Epithelial cell of prostate (primary cell): ENCODE results near the gene IL13.
A peak's percentile ranks its signal among the peaks of the same experiment; 100 is the strongest.
"Not testable (repeated sequence)": the region's sequence is repeated elsewhere in the genome, so short reads cannot be mapped to it uniquely, and the experiment has no call there.

Experiments used
- DNase-seq: peaks from one replicate; pipeline ENCODE4 v3.0.0-alpha.2; 2011; ENCODE audit warnings: low read depth, low spot score
- H3K27ac ChIP-seq: fragments of 450-650 bp; 2 replicates; pipeline ENCODE4 v1.5.1; 2017; ENCODE audit warnings: mild to moderate bottlenecking

Gene IL13

GRCh38 chr5:132687995-132688394, 30.0 kb downstream of the IL13 start:
- H3K27ac ChIP-seq, result no peak overlapping the region
- DNase-seq, result no peak

DNA sequence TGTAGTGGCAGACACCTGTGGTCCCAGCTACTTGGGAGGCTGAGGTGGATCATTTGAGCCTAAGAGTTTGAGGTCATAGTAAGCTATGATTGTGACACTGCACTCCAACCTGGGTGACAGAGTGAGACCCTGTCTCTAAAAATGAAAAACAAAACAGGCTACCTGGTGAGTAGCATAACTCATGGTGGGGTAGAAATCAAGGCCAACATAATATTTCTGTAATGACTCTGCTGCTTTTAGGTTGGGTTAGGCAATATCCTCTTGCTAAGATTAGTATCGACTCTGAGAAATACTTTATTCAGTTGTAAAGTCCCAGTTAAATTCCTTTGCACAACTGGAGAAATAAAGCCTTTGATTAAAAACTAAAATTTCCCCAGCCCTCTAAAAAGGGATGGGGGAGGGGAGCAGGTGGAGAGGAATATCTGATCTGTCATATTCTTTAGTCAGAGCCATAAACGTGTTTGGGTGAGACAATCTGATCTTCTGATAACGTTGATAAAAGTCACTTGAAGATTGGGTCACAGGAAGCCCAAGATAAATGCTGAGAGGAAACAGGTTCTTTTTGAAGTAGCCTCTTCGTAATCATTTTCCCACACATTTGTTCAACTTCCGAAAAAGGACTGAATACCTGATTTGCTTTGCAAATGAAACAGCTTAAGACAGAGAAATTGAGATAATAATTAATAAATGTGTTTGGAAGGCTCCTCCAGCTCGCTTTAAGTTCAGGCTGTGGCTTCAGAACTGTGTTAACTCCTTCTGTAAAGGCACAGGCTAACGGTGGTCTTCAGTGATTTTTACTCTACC, 30.8 kb downstream of the IL13 start:
- H3K27ac ChIP-seq, result no peak overlapping the region
- DNase-seq, result no peak

DNA sequence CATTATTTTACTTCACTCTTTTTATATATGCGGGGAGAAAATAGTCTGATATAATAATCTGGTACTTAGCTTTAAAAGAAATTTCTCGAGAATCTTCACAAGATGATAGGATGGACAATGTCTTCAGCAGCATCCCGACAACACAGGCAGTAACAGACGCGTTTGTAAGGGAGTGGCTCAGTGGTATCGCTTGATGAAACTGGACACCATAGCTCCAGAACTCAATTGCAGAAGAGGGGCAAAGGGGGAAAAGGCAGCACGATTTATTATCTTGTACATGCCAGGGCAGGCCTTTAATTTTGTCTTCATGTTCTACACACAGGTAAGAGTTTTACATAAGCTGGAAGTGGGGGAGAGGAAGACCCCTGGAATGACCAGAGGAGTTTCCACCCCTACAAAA, 31.5 kb downstream of the IL13 start:
- no peak overlapping the region for H3K27ac ChIP-seq
- DNase-seq, result no peak

- H3K27ac ChIP-seq, result no peak overlapping the region
- no peak for DNase-seq
These were observed 32.2 kb downstream of the IL13 start for GRCh38 chr5:132690156-132690555.

GRCh38 chr5:132691755-132692631, 34.0 kb downstream of the IL13 start:
- not testable (repeated sequence) for DNase-seq
- H3K27ac ChIP-seq, result peak overlapping the region; percentile 2

- DNase-seq, result no peak
- H3K27ac ChIP-seq, result peak overlapping the region; percentile 2
These were observed 34.6 kb downstream of the IL13 start for GRCh38 chr5:132692632-132692967.

GRCh38 chr5:132695956-132696355, 38.0 kb downstream of the IL13 start:
- no peak overlapping the region for H3K27ac ChIP-seq
- no peak for DNase-seq

GRCh38 chr5:132704875-132705274, 46.9 kb downstream of the IL13 start:
- peak overlapping the region; percentile 20 for H3K27ac ChIP-seq
- DNase-seq, result no peak

- no peak overlapping the region for H3K27ac ChIP-seq
- no peak for DNase-seq
These were observed 50.7 kb downstream of the IL13 start for GRCh38 chr5:132708645-132709044.
